Loucy (cell line): Measurements from ENCODE around the gene IL1B.

Experiments used
- H2AFZ ChIP-seq: fragments of 200-600 bp; sonication (generic); 2 replicates; pipeline ENCODE4 v1.6.0; 2016; ENCODE audit warnings: antibody characterized with exemption, mild to moderate bottlenecking, low read length, moderate library complexity
- H3F3A ChIP-seq: fragments of 200-600 bp; 2 replicates; pipeline ENCODE4 v1.6.0; 2016; ENCODE audit warnings: antibody characterized with exemption, low read depth, mild to moderate bottlenecking
- H3K27me3 ChIP-seq: fragments of 200-600 bp; sonication (generic); 2 replicates; pipeline ENCODE4 v1.6.1; 2014; ENCODE audit warnings: low read length, mild to moderate bottlenecking; ENCODE audit not compliant: insufficient read depth, poor library complexity, severe bottlenecking
- H3K36me3 ChIP-seq: fragments of 200-600 bp; sonication (generic); 2 replicates; pipeline ENCODE4 v1.6.1; 2016; ENCODE audit warnings: low read length; ENCODE audit not compliant: insufficient read depth
- H3K4me1 ChIP-seq: fragments of 200-600 bp; sonication (generic); 2 replicates; pipeline ENCODE4 v1.5.1; 2014; ENCODE audit warnings: low read length, mild to moderate bottlenecking; ENCODE audit not compliant: insufficient read depth, poor library complexity, severe bottlenecking
- H3K4me2 ChIP-seq: fragments of 200-600 bp; sonication (generic); 2 replicates; pipeline ENCODE4 v1.6.0; 2014; ENCODE audit warnings: antibody characterized with exemption, low read length, low read depth, mild to moderate bottlenecking; ENCODE audit not compliant: poor library complexity, severe bottlenecking
- H3K4me3 ChIP-seq: fragments of 200-600 bp; sonication (generic); 2 replicates; pipeline ENCODE4 v1.5.1; 2014; ENCODE audit warnings: low read length, mild to moderate bottlenecking, mixed read lengths; ENCODE audit not compliant: poor library complexity, severe bottlenecking
- H3K79me2 ChIP-seq: fragments of 200-600 bp; sonication (generic); 2 replicates; pipeline ENCODE4 v1.6.1; 2014; ENCODE audit warnings: low read length; ENCODE audit not compliant: insufficient read depth
- H3K9ac ChIP-seq: fragments of 200-600 bp; sonication (generic); 2 replicates; pipeline ENCODE4 v1.6.0; 2014; ENCODE audit warnings: mild to moderate bottlenecking, low read depth, low read length, moderate library complexity; ENCODE audit not compliant: poor library complexity, severe bottlenecking
- H3K9me2 ChIP-seq: fragments of 200-600 bp; sonication (generic); replicated peaks from 2 replicates; pipeline ENCODE4 v1.6.1; 2016; ENCODE audit warnings: low read depth, low read length, mixed read lengths
- H3K9me3 ChIP-seq: fragments of 200-600 bp; sonication (generic); 2 replicates; pipeline ENCODE4 v1.6.1; 2014; ENCODE audit warnings: mild to moderate bottlenecking, antibody characterized with exemption, low read length, low read depth; ENCODE audit not compliant: insufficient read depth
- H4K20me1 ChIP-seq: fragments of 200-600 bp; sonication (generic); 2 replicates; pipeline ENCODE4 v1.6.0; 2014; ENCODE audit warnings: antibody characterized with exemption, low read length, mild to moderate bottlenecking; ENCODE audit not compliant: insufficient read depth, poor library complexity, severe bottlenecking
- EZH2phosphoT487 ChIP-seq: fragments of 200-600 bp; IDR thresholded peaks from 2 replicates; pipeline ENCODE4 v1.6.1; 2018; ENCODE audit warnings: antibody characterized with exemption, mild to moderate bottlenecking, moderate library complexity, borderline replicate concordance
- TF ChIP-seq, protein P1 (sequence below): fragments of 200-600 bp; sonication (generic); conservative IDR thresholded peaks from 2 replicates; pipeline ENCODE4 v1.5.1; 2014; ENCODE audit warnings: mild to moderate bottlenecking, antibody characterized with exemption, low read length

Gene IL1B

DNA sequence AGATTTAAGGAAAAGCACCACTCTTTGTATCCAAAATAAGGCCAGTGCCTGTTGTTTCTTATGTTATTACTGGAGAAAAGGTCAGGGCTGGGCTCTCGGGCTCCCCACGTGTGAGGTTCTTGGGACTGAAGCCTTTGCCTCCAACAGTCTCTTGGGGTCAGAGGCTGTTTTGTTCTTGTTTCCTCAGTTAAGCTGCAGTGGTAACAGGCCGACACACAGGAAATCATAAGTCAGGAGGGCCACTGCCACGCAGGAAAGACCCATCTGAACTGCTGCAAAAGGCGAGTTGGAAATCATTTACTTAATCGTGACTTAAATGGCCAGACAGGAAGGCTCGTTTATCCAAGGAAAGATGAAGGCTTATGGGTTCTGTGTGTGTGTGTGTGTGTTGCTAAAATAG lies 44.1 kb upstream of the IL1B start:
- Histone ChIP-seq H3K4me2 (peak overlapping the region; percentile 32), H4K20me1 (no peaks in the 10 kb centered on the region), H3F3A (no peaks in the 10 kb centered on the region), H3K4me3 (no peak overlapping the region), H3K79me2 (no peaks in the 10 kb centered on the region), H3K4me1 (peaks cover 22% of the 10 kb centered on the region), H3K36me3 (no peaks in the 10 kb centered on the region), H3K27me3 (no peaks in the 10 kb centered on the region), H3K9me3 (no peaks in the 10 kb centered on the region), H3K9me2 (no peaks in the 10 kb centered on the region), H2AFZ (peak overlapping the region; percentile 64), H3K9ac (no peak overlapping the region)
- TF ChIP-seq, protein P1, sequence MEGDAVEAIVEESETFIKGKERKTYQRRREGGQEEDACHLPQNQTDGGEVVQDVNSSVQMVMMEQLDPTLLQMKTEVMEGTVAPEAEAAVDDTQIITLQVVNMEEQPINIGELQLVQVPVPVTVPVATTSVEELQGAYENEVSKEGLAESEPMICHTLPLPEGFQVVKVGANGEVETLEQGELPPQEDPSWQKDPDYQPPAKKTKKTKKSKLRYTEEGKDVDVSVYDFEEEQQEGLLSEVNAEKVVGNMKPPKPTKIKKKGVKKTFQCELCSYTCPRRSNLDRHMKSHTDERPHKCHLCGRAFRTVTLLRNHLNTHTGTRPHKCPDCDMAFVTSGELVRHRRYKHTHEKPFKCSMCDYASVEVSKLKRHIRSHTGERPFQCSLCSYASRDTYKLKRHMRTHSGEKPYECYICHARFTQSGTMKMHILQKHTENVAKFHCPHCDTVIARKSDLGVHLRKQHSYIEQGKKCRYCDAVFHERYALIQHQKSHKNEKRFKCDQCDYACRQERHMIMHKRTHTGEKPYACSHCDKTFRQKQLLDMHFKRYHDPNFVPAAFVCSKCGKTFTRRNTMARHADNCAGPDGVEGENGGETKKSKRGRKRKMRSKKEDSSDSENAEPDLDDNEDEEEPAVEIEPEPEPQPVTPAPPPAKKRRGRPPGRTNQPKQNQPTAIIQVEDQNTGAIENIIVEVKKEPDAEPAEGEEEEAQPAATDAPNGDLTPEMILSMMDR: no peak
- no peak for TF ChIP-seq EZH2phosphoT487

DNA sequence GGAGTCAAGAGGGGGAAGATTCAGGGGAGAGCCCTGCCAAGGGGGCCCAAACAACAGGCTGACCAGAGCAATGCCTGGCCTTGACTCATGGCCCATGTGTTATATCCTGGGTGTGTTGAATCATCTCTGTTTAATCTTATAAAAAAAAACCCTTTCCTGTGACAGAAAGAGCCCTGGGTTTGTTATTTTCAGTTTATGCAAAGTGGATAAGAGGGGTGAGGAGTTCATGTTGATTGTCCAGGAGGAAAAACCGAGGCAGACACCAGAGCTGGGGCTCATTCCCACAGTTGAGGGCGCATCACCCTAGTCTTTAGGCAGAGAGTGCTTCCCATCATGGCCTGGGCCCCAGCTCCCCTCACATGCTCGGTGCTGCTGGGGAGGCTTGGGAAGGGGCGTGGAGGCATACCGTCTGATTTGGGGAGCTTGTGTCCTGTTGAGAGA lies 43.5 kb upstream of the IL1B start:
- Histone ChIP-seq H3K27me3 (no peaks in the 10 kb centered on the region), H3K36me3 (no peaks in the 10 kb centered on the region), H3K9ac (no peak overlapping the region), H4K20me1 (no peaks in the 10 kb centered on the region), H3K9me2 (no peaks in the 10 kb centered on the region), H3K79me2 (no peaks in the 10 kb centered on the region), H3K4me1 (peaks cover 22% of the 10 kb centered on the region), H3K4me2 (peak overlapping the region; percentile 32), H3K4me3 (no peak overlapping the region), H3K9me3 (no peaks in the 10 kb centered on the region), H3F3A (no peaks in the 10 kb centered on the region), H2AFZ (peak overlapping the region; percentile 64)
- TF ChIP-seq, protein P1: no peak
- TF ChIP-seq EZH2phosphoT487: no peak

DNA sequence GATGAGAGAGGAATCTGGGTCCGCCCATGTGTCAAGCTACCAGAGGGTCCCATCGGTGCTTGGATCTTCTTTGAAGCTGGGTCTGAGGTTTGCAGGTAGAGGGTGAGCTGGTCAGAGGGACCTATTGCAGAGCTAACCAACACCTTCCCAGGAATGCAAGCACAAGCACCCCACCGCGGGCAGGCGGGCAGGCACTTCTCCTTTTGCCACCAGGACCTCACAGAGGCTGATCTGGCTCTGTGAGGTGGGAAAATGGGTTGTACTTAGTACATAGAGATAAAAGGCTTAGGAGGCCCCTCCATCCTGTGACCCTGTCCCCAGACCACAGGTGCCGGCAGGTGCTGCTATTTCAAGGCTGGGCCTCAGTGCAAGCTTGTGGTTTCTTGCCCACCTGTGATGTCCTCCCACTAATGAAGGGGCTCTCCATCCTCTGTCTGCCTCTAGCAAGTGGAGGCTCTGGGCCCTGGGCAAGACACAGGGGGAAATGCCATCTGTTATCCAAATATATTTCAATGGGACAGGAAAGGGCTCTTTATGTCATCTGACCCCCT lies 43.0 kb upstream of the IL1B start:
- TF ChIP-seq EZH2phosphoT487: no peak
- TF ChIP-seq, protein P1: no peak
- no peaks in the 10 kb centered on the region for H3K9me2 ChIP-seq
- H3F3A ChIP-seq: no peaks in the 10 kb centered on the region
- no peaks in the 10 kb centered on the region for H3K9me3 ChIP-seq
- H3K4me1 ChIP-seq: peaks cover 22% of the 10 kb centered on the region
- no peak overlapping the region for H3K4me2 ChIP-seq
- H4K20me1 ChIP-seq: no peaks in the 10 kb centered on the region
- no peaks in the 10 kb centered on the region for H3K27me3 ChIP-seq
- H2AFZ ChIP-seq: peak overlapping the region; percentile 64; the same call in 1 of the 2 replicates
- H3K36me3 ChIP-seq: no peaks in the 10 kb centered on the region
- no peak overlapping the region for H3K4me3 ChIP-seq
- no peak overlapping the region for H3K9ac ChIP-seq
- H3K79me2 ChIP-seq: no peaks in the 10 kb centered on the region
